ENCODE results near the gene STK35.

Gene STK35

DNA sequence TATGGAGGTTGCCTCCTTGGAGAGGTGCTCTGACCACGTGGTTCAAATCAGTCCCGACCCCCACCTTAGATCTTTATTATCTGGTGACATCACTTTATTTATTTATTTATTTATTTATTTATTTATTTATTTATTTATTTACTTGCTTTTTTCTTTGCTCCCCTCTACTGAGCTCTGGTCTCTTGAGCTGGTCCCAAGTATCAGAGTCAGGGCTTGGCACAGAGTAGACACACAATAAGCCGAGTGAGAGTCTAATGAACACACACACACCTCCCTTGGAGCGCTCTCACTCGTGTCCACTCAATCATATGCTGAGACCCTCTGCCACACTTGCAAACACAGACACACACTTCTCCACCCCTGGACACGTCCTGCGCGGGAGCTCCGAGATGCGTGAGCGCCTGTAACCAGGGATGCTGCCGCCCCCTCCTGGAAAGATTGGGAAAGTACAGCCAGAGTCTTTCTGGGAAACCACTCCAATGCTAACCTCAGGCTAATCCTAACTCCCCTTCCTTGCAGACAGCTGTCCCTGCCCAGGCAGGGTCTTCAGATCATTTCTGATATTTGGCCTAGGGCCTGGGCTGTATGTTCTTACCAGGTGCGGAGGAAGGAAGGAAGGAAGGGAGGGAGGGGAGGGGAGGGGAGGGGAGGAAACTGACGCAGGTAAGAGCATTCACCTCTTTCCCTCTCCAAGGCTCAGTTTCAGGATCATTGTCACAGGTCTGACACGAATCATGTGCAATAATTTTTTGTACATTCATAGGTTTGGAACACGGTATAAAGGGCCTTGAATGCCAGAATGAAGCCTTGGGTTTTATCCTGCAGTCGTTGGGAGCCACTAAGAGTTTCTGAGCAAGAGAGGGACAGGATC is 70.9 kb downstream of the STK35 start:
- H3K79me2 ChIP-seq (ENCODE audit: control insufficient read depth, low read length) = no peaks in the 10 kb centered on the region
- no peak overlapping the region for H3K27ac ChIP-seq (ENCODE audit: low read depth, low read length)
- TF ChIP-seq, protein P1, sequence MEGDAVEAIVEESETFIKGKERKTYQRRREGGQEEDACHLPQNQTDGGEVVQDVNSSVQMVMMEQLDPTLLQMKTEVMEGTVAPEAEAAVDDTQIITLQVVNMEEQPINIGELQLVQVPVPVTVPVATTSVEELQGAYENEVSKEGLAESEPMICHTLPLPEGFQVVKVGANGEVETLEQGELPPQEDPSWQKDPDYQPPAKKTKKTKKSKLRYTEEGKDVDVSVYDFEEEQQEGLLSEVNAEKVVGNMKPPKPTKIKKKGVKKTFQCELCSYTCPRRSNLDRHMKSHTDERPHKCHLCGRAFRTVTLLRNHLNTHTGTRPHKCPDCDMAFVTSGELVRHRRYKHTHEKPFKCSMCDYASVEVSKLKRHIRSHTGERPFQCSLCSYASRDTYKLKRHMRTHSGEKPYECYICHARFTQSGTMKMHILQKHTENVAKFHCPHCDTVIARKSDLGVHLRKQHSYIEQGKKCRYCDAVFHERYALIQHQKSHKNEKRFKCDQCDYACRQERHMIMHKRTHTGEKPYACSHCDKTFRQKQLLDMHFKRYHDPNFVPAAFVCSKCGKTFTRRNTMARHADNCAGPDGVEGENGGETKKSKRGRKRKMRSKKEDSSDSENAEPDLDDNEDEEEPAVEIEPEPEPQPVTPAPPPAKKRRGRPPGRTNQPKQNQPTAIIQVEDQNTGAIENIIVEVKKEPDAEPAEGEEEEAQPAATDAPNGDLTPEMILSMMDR (IDR thresholded peaks at IDR 0.05; ENCODE audit: low read depth, low read length, poor library complexity, severe bottlenecking) = peak; percentile 87
- no peak for TF ChIP-seq EZH2phosphoT487 (IDR thresholded peaks at IDR 0.05; ENCODE audit: borderline replicate concordance, low read length)
- peaks cover 7% of the 10 kb centered on the region for H3K27me3 ChIP-seq (ENCODE audit: control insufficient read depth, low read length)
- no peaks in the 10 kb centered on the region for H3K4me1 ChIP-seq (ENCODE audit: control insufficient read depth, low read length)
- no peak overlapping the region for H3K4me3 ChIP-seq (ENCODE audit: low read length)
- H4K20me1 ChIP-seq (ENCODE audit: control insufficient read depth, insufficient read depth, low read depth, low read length) = no peaks in the 10 kb centered on the region
- no peak overlapping the region for H3K4me2 ChIP-seq (ENCODE audit: low read length)
- no peaks in the 10 kb centered on the region for H3K36me3 ChIP-seq (ENCODE audit: control insufficient read depth, low read length)
- no peaks in the 10 kb centered on the region for H3K9me2 ChIP-seq (replicated peaks; ENCODE audit: control insufficient read depth, low read length)
- no peaks in the 10 kb centered on the region for H3K9me3 ChIP-seq (ENCODE audit: control insufficient read depth, insufficient read depth, low read length)
- no peaks in the 10 kb centered on the region for H3F3A ChIP-seq (ENCODE audit: control insufficient read depth, insufficient read depth)

DNA sequence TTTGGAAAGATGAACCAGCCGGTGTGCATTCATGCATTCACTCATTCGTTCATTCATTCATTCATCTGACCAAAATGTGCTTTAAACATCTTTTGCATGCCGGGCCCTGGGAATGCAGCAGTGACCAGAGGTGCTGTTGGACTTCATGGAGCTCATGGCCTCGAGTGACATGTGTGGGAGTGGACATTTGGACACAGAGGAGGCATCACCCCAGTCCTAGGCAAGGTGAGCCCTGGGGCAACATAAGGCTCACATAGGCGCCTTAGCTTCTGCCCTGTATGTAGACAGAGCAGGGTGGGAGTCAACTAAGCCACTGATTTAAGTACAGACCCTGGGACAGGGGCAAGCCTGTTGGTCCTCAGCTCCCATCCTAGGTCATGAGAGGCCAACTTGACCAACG is 71.6 kb downstream of the STK35 start:
- no peak for TF ChIP-seq EZH2phosphoT487 (IDR thresholded peaks at IDR 0.05; ENCODE audit: borderline replicate concordance, low read length)
- TF ChIP-seq, protein P1 (IDR thresholded peaks at IDR 0.05; ENCODE audit: low read depth, low read length, poor library complexity, severe bottlenecking) = no peak
- no peaks in the 10 kb centered on the region for H3K4me1 ChIP-seq (ENCODE audit: control insufficient read depth, low read length)
- no peak overlapping the region for H3K27ac ChIP-seq (ENCODE audit: low read depth, low read length)
- no peak overlapping the region for H3K4me2 ChIP-seq (ENCODE audit: low read length)
- peaks cover 7% of the 10 kb centered on the region for H3K27me3 ChIP-seq (ENCODE audit: control insufficient read depth, low read length)
- H3K9me2 ChIP-seq (replicated peaks; ENCODE audit: control insufficient read depth, low read length) = no peaks in the 10 kb centered on the region
- no peaks in the 10 kb centered on the region for H3K36me3 ChIP-seq (ENCODE audit: control insufficient read depth, low read length)
- no peaks in the 10 kb centered on the region for H3K79me2 ChIP-seq (ENCODE audit: control insufficient read depth, low read length)
- no peak overlapping the region for H3K4me3 ChIP-seq (ENCODE audit: low read length)
- H3F3A ChIP-seq (ENCODE audit: control insufficient read depth, insufficient read depth) = no peaks in the 10 kb centered on the region
- no peaks in the 10 kb centered on the region for H3K9me3 ChIP-seq (ENCODE audit: control insufficient read depth, insufficient read depth, low read length)
- H4K20me1 ChIP-seq (ENCODE audit: control insufficient read depth, insufficient read depth, low read depth, low read length) = no peaks in the 10 kb centered on the region

DNA sequence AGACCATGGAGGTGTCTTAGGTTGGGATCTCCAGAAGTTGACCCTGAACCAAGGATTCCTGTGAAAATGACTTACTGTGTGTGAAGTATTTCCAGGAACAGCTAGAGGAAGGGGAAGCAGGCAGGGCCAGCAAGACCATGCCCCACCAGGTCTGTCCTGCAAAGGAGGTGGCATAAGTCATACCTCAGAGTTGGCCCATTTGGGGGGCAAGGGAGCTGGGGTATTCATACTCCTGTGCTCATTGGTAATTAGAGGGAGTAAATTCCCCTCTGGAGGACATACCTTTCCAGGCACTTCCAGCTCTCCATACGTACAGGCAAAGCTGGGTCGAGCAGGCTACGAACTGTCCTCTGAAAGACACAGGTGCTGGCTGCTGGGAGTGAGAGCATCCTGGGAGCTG is 72.4 kb downstream of the STK35 start:
- no peaks in the 10 kb centered on the region for H3K9me2 ChIP-seq (replicated peaks; ENCODE audit: control insufficient read depth, low read length)
- H3K79me2 ChIP-seq (ENCODE audit: control insufficient read depth, low read length) = no peaks in the 10 kb centered on the region
- no peaks in the 10 kb centered on the region for H3K9me3 ChIP-seq (ENCODE audit: control insufficient read depth, insufficient read depth, low read length)
- peaks cover 7% of the 10 kb centered on the region for H3K27me3 ChIP-seq (ENCODE audit: control insufficient read depth, low read length)
- H3F3A ChIP-seq (ENCODE audit: control insufficient read depth, insufficient read depth) = no peaks in the 10 kb centered on the region
- no peaks in the 10 kb centered on the region for H3K36me3 ChIP-seq (ENCODE audit: control insufficient read depth, low read length)
- no peak overlapping the region for H3K4me3 ChIP-seq (ENCODE audit: low read length)
- no peak for TF ChIP-seq EZH2phosphoT487 (IDR thresholded peaks at IDR 0.05; ENCODE audit: borderline replicate concordance, low read length)
- TF ChIP-seq, protein P1 (IDR thresholded peaks at IDR 0.05; ENCODE audit: low read depth, low read length, poor library complexity, severe bottlenecking) = no peak
- no peaks in the 10 kb centered on the region for H4K20me1 ChIP-seq (ENCODE audit: control insufficient read depth, insufficient read depth, low read depth, low read length)
- H3K4me2 ChIP-seq (ENCODE audit: low read length) = no peak overlapping the region
- H3K27ac ChIP-seq (ENCODE audit: low read depth, low read length) = no peak overlapping the region
- no peaks in the 10 kb centered on the region for H3K4me1 ChIP-seq (ENCODE audit: control insufficient read depth, low read length)
